GM19452 (cell line): ENCODE results near the gene CHRNA7.

Experiments used
- ATAC-seq: cut with Tn5 transposase; IDR thresholded peaks from one replicate; pipeline ENCODE4 v1.9.1; 2021; ENCODE audit not compliant: unreplicated experiment

The CHRNA7 gene

GRCh38 chr15:32029862-32030781 is at the start of gene CHRNA7:
Gene CHRNA7, plus strand, starts transcription at chr15:32030515. Its CDS starts 80 bp downstream, at chr15:32030595.
- ATAC-seq: no peak

GRCh38 chr15:31985607-31986006 is 44.7 kb upstream of the CHRNA7 start:
- ATAC-seq: no peak

- ATAC-seq: no peak
These were observed 37.3 kb upstream of the CHRNA7 start for GRCh38 chr15:31993062-31993461.

- no peak for ATAC-seq
These were observed 32.6 kb upstream of the CHRNA7 start for GRCh38 chr15:31997711-31998110.

GRCh38 chr15:32003558-32003957 is 26.8 kb upstream of the CHRNA7 start:
- ATAC-seq: no peak

GRCh38 chr15:32004249-32004648 is 26.1 kb upstream of the CHRNA7 start:
- no peak for ATAC-seq

GRCh38 chr15:32007355-32007960 is 22.9 kb upstream of the CHRNA7 start:
- ATAC-seq: no peak

- ATAC-seq: no peak
These were observed 15.4 kb upstream of the CHRNA7 start for GRCh38 chr15:32014953-32015352.

- ATAC-seq: no peak
These were observed 10.2 kb upstream of the CHRNA7 start for GRCh38 chr15:32020156-32020555.

- ATAC-seq: no peak
These were observed 1.4 kb upstream of the CHRNA7 start for GRCh38 chr15:32028921-32029320.

- no peak for ATAC-seq
These were observed 880 bp upstream of the CHRNA7 start for GRCh38 chr15:32029409-32029861.

GRCh38 chr15:32030795-32031194 is 480 bp downstream of the CHRNA7 start:
- no peak for ATAC-seq

GRCh38 chr15:32033186-32033890 is 3.0 kb downstream of the CHRNA7 start:
- ATAC-seq: no peak

- ATAC-seq: no peak
These were observed 3.8 kb downstream of the CHRNA7 start for GRCh38 chr15:32034106-32034505.

GRCh38 chr15:32035285-32035684 is 5.0 kb downstream of the CHRNA7 start:
- no peak for ATAC-seq

- no peak for ATAC-seq
These were observed 6.7 kb downstream of the CHRNA7 start for GRCh38 chr15:32036971-32037370.

- no peak for ATAC-seq
These were observed 11.0 kb downstream of the CHRNA7 start for GRCh38 chr15:32041294-32041693.

GRCh38 chr15:32042269-32042972 is 12.1 kb downstream of the CHRNA7 start:
- ATAC-seq: no peak

GRCh38 chr15:32053719-32054118 is 23.4 kb downstream of the CHRNA7 start:
- no peak for ATAC-seq

- ATAC-seq: no peak
These were observed 27.6 kb downstream of the CHRNA7 start for GRCh38 chr15:32057876-32058425.

- ATAC-seq: no peak
These were observed 30.4 kb downstream of the CHRNA7 start for GRCh38 chr15:32060706-32061105.
